ENCODE data around the gene HHAT. TPM values are rescaled to one million over a fixed set of nuclear protein-coding genes. Genes with fewer than 3 reads are reported as not detected.

HHAT gene
- total RNA-seq, 1 donor from 2014 or later: 2.3 TPM

DNA sequence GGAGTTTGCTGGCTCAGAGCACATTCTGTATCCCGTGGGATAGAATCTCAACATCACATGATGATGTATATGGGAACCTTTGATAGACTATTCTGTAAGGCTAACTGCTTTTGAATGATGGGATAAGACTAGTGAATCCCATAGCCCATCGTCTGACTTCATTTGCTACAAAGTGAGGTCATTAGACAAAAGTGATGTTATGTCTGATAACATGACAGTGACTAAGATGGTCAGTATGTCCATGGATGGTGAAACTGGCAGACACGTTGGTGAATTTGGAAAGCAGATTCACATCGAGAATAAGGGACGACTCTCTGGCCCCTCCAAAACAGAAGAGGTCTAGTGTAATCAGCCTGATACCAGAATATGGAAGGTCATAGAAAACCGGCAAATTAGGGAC, 108.4 kb downstream of the HHAT start:
- no peak for DNase-seq
- TF ChIP-seq CTCF (IDR thresholded peaks at IDR 0.05; ENCODE audit: partially characterized antibody, unreplicated experiment): no peak
- H3K4me1 Mint-ChIP-seq (ENCODE audit: low read depth, unreplicated experiment): peaks cover 5% of the 10 kb centered on the region
- H3K9me3 Mint-ChIP-seq (ENCODE audit: unreplicated experiment): no peaks in the 10 kb centered on the region
- H3K36me3 Mint-ChIP-seq (ENCODE audit: unreplicated experiment): no peaks in the 10 kb centered on the region
- no peak overlapping the region for H3K4me3 Mint-ChIP-seq (ENCODE audit: unreplicated experiment)
- H3K27ac Mint-ChIP-seq (ENCODE audit: unreplicated experiment): no peak overlapping the region
- H3K27me3 Mint-ChIP-seq (ENCODE audit: unreplicated experiment): no peaks in the 10 kb centered on the region

DNA sequence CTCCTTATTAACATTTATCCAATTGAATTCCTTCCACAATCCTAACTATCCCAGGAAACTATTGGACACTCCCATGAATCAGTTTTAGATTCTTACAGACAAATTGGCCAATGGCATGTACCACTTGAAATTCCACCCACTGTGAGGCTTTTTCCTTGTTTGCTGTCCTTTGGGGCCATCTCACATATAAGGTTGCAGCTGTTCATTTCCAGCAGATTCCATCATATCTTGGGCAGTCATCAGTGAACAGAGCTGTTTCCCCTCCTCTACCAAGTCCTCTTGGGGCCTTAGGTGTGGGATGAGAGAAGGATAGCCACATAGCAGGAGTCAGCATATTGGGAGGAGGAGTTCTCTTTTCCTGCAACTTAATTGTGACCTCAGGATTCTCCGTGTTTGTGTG, 109.1 kb downstream of the HHAT start:
- Mint-ChIP-seq H3K9me3 (ENCODE audit: unreplicated experiment) (no peaks in the 10 kb centered on the region), H3K27me3 (ENCODE audit: unreplicated experiment) (no peaks in the 10 kb centered on the region), H3K4me3 (ENCODE audit: unreplicated experiment) (no peak overlapping the region), H3K27ac (ENCODE audit: unreplicated experiment) (no peak overlapping the region), H3K4me1 (ENCODE audit: low read depth, unreplicated experiment) (peaks cover 5% of the 10 kb centered on the region), H3K36me3 (ENCODE audit: unreplicated experiment) (no peaks in the 10 kb centered on the region)
- no peak for TF ChIP-seq CTCF (IDR thresholded peaks at IDR 0.05; ENCODE audit: partially characterized antibody, unreplicated experiment)
- no peak for DNase-seq

DNA sequence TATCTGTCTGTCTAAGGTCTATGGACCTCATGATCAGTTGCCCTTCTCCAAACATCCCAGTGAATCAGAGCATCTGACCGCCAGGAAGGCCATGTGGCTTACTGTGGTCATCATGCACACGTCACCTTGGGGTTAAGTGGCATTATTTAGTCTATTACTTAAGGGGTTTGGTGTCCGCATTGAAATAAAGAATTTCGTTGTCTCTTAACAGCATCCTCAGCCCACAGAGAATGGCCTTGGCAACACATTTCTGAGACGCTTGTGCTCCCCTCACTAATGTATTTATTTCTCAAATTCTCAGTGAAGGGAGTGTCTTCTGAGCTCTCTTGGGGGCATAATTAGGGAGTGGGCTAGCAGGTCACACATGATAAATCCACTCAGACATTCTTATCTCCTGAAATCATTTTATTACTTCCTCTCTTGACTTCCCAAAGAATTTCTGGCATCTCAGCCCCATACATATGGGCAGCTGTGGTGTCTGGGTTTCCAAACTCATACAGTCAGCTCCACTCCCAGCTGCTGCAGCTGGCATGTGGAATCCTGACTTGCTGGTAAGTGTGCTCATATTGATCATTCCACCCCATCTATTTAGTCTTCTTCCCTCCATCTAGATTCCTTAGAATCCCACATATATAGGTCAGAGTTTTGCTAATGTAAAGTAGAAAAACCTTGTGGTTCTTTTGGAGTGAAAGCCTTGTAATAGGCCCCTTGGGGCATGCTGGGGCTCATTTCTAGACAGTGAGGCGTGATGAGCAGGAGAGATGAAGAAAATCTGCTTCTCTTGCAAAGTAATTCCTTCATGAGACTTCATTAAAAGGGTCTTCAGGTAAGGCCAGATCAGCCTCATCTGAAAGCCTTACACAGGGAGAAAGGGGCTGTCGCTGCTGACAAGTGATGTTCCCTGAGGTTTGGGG, 110.5 kb downstream of the HHAT start:
- TF ChIP-seq CTCF (IDR thresholded peaks at IDR 0.05; ENCODE audit: partially characterized antibody, unreplicated experiment): no peak
- Mint-ChIP-seq H3K4me1 (ENCODE audit: low read depth, unreplicated experiment) (peaks cover 5% of the 10 kb centered on the region), H3K4me3 (ENCODE audit: unreplicated experiment) (no peak overlapping the region), H3K9me3 (ENCODE audit: unreplicated experiment) (no peaks in the 10 kb centered on the region), H3K27me3 (ENCODE audit: unreplicated experiment) (no peaks in the 10 kb centered on the region), H3K27ac (ENCODE audit: unreplicated experiment) (no peak overlapping the region), H3K36me3 (ENCODE audit: unreplicated experiment) (no peaks in the 10 kb centered on the region)
- DNase-seq: no peak

DNA sequence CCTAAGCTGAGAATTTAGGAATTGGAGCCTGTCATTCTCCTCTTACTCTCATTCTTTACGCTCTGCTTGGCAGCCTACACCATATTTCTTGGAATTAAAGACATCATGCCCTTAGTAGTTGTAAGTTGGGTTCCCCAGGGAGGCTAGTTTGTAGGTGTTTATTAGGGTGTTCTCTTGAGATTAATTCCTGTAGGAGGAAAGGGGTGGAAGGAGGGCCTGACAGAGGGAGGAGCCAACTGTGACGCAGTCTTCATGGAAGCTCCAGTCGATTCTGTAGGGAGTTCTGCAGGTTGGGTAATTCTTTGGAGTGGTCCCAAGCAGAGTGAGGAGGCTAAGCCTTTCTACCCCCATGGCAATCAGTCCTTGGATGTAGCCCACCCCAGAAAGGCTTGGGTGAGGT, 111.4 kb downstream of the HHAT start:
- H3K27ac Mint-ChIP-seq (ENCODE audit: unreplicated experiment): no peak overlapping the region
- H3K9me3 Mint-ChIP-seq (ENCODE audit: unreplicated experiment): no peaks in the 10 kb centered on the region
- no peaks in the 10 kb centered on the region for H3K36me3 Mint-ChIP-seq (ENCODE audit: unreplicated experiment)
- H3K27me3 Mint-ChIP-seq (ENCODE audit: unreplicated experiment): no peaks in the 10 kb centered on the region
- peaks cover 5% of the 10 kb centered on the region for H3K4me1 Mint-ChIP-seq (ENCODE audit: low read depth, unreplicated experiment)
- DNase-seq: no peak
- no peak for TF ChIP-seq CTCF (IDR thresholded peaks at IDR 0.05; ENCODE audit: partially characterized antibody, unreplicated experiment)
- H3K4me3 Mint-ChIP-seq (ENCODE audit: unreplicated experiment): no peak overlapping the region

DNA sequence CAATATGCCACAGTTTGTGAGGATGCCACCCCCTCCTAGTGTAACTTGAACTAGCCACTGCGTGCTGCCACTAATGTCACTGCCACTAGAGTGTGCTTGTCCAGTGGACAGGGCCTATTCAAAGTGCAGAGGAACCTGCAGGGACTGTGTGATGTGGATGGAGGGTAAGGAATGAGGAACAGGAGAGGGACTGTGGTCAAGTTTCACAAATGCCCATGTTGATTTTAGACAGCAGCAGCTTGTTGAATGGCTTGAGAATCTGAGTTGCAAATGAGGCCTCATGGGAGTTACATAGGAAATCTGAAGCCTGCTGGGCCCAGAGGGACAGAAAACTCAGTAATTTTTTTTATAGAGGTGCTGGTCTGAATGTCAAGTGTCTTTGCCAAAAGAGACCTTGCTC, 112.3 kb downstream of the HHAT start:
- H3K27ac Mint-ChIP-seq (ENCODE audit: unreplicated experiment): no peak overlapping the region
- peaks cover 5% of the 10 kb centered on the region for H3K4me1 Mint-ChIP-seq (ENCODE audit: low read depth, unreplicated experiment)
- DNase-seq: no peak
- no peaks in the 10 kb centered on the region for H3K9me3 Mint-ChIP-seq (ENCODE audit: unreplicated experiment)
- no peak for TF ChIP-seq CTCF (IDR thresholded peaks at IDR 0.05; ENCODE audit: partially characterized antibody, unreplicated experiment)
- H3K4me3 Mint-ChIP-seq (ENCODE audit: unreplicated experiment): no peak overlapping the region
- no peaks in the 10 kb centered on the region for H3K27me3 Mint-ChIP-seq (ENCODE audit: unreplicated experiment)
- no peaks in the 10 kb centered on the region for H3K36me3 Mint-ChIP-seq (ENCODE audit: unreplicated experiment)
